ENCODE results near the gene KDM1B. TPM values are rescaled to one million over a fixed set of nuclear protein-coding genes. Genes with fewer than 3 reads are reported as not detected.
"Not testable (repeated sequence)": the region's sequence is repeated elsewhere in the genome, so short reads cannot be mapped to it uniquely, and the experiment has no call there.

Gene KDM1B
- total RNA-seq, 4 donors from 2014 or later, result 28.3 to 32.5 (median 29.6) TPM

DNA sequence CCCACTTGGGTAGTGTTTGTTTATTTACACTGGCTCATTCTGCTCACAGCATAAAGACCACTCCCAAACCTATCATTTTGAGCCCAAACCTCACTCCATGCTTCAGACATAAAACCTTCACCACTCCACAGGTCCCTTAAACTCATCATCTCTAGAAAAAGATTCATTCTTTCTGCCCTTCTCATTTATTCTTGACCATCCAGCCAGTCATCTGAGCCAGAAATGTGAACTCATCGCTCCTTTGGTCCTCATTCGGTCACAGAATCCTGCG is 12.7 kb upstream of the KDM1B start:
- WGBS, result 94% methylated on average over 3 of the region's 3 CpGs
- Histone ChIP-seq H3K27me3 (no peaks in the 10 kb centered on the region), H3K27ac (peak overlapping the region; percentile 35), H3K4me1 (no peaks in the 10 kb centered on the region), H3K9me3 (no peaks in the 10 kb centered on the region), H3K36me3 (peaks cover 39% of the 10 kb centered on the region), H3K4me3 (no peak overlapping the region)
- DNase-seq (ENCODE audit: low spot score in 2 of 2), result no peak
- TF ChIP-seq POLR2A (IDR thresholded peaks at IDR 0.05), result no peak

GRCh38 chr6:18147160-18147559 is 8.1 kb upstream of the KDM1B start:
- no peak for TF ChIP-seq POLR2AphosphoS5 (IDR thresholded peaks at IDR 0.05)
- no peak for TF ChIP-seq POLR2A (IDR thresholded peaks at IDR 0.05)
- TF ChIP-seq EP300 (IDR thresholded peaks at IDR 0.05), result no peak
- no peak for TF ChIP-seq CTCF (IDR thresholded peaks at IDR 0.05)
- peaks cover 12% of the 10 kb centered on the region for H3K36me3 ChIP-seq
- 86% methylated on average over 2 of the region's 2 CpGs for WGBS

GRCh38 chr6:18147616-18148015 is 7.6 kb upstream of the KDM1B start:
- peaks cover 12% of the 10 kb centered on the region for H3K36me3 ChIP-seq
- no peaks in the 10 kb centered on the region for H3K9me3 ChIP-seq
- no peak overlapping the region for H3K4me3 ChIP-seq
- no peak overlapping the region for H3K27ac ChIP-seq
- 98% methylated on average over 2 of the region's 2 CpGs for WGBS
- no peak for DNase-seq (ENCODE audit: low spot score in 2 of 2)
- no peaks in the 10 kb centered on the region for H3K27me3 ChIP-seq
- H3K4me1 ChIP-seq, result no peaks in the 10 kb centered on the region
- no peak for TF ChIP-seq EP300 (IDR thresholded peaks at IDR 0.05)
- no peak for TF ChIP-seq CTCF (IDR thresholded peaks at IDR 0.05)
- no peak for TF ChIP-seq POLR2A (IDR thresholded peaks at IDR 0.05)
- TF ChIP-seq POLR2AphosphoS5 (IDR thresholded peaks at IDR 0.05), result no peak

More at GRCh38 chr6:18147160-18147559, 8.1 kb upstream of the KDM1B start:
- Histone ChIP-seq H3K4me1 (no peaks in the 10 kb centered on the region), H3K27ac (no peak overlapping the region), H3K27me3 (no peaks in the 10 kb centered on the region), H3K9me3 (no peaks in the 10 kb centered on the region), H3K4me3 (no peak overlapping the region)
- no peak for DNase-seq (ENCODE audit: low spot score in 2 of 2)

DNA sequence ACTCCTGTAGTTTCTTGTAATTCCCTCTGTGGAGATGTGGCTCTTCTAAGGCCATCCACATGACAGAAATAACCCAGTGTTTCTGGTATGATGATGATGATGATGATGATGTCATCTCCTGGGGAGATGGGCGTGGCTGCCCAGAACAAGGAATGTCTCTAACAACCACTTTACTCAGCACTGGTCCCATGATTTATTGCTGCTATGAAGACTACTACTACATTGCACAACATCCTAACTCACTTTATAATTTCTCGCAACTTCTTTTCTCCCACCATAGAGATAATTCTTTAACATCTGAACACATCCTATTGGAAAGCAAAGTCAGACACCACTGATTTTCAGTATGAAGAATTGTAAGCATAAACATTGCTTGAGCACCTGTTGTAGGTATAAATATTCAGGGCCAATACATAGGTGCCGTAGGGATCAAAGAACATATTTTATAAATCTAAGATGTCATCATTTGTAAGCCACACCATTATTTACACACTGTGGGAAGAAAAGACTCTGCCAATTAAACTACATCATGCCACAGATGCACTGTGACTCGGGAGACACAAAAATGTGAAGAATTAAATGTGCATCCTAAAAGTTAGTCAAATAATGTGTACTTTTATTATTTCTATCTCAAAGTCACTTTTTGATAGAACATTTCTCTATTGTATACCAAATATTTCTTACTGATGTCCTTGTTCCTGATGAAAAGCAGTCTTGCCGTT is 6.8 kb upstream of the KDM1B start:
- no peak for DNase-seq (ENCODE audit: low spot score in 2 of 2)
- no peak overlapping the region for H3K27ac ChIP-seq
- no peaks in the 10 kb centered on the region for H3K27me3 ChIP-seq
- 86% methylated on average over 5 of the region's 5 CpGs for WGBS
- H3K9me3 ChIP-seq, result no peaks in the 10 kb centered on the region
- peaks cover 9% of the 10 kb centered on the region for H3K36me3 ChIP-seq
- peaks cover 4% of the 10 kb centered on the region for H3K4me1 ChIP-seq
- TF ChIP-seq EP300 (IDR thresholded peaks at IDR 0.05) (no peak), CTCF (IDR thresholded peaks at IDR 0.05) (no peak), POLR2AphosphoS5 (IDR thresholded peaks at IDR 0.05) (no peak), POLR2A (IDR thresholded peaks at IDR 0.05) (no peak)
- no peak overlapping the region for H3K4me3 ChIP-seq

DNA sequence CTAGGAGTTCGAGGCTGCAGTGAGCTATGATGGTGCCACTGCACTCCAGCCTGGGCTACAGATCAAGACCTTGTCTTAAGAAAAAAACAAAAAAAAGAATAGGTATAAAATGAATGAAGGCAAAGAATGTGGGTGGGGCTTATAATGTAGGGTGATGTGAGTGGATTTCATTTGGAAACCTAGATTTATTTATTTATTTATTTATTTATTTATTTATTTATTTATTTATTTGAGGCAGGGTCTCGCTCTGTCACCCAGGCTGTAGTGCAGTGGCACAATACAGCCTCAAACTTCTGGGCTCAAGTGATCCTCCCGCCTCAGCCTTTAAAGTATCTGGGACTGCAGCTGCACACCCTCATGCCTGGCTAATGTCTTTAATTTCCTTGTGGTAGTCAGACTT is 3.8 kb upstream of the KDM1B start:
- H3K4me1 ChIP-seq, result peaks cover 19% of the 10 kb centered on the region
- DNase-seq (ENCODE audit: low spot score in 2 of 2); H3K36me3 ChIP-seq; H3K4me3 ChIP-seq; H3K9me3 ChIP-seq; H3K27me3 ChIP-seq; H3K27ac ChIP-seq: not testable (repeated sequence)
- WGBS, result 99% methylated on average over 3 of the region's 3 CpGs

DNA sequence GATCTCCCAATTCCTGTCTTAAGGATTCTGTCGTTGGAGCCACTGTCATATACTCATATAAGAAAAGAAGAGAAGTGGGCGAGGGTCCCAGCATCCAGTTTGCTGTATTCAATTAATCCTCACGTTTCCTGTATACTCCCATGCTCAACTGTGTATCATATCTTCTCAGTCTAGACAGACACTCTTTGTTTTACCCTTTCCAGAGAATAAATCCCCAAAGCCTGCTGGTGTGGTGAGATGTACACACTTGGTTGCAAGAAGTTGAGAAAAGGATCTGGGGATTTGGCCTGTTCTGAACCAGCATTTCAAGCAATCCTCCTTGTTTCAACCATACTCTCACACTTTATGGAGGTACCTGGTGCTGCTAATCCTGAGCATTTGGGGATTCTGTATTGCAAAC is 3.4 kb upstream of the KDM1B start:
- no peak overlapping the region for H3K4me3 ChIP-seq
- DNase-seq (ENCODE audit: low spot score in 2 of 2), result no peak
- 67% methylated on average over 3 of the region's 3 CpGs for WGBS
- no peak overlapping the region for H3K27ac ChIP-seq
- no peak for TF ChIP-seq POLR2AphosphoS5 (IDR thresholded peaks at IDR 0.05)
- no peak for TF ChIP-seq CTCF (IDR thresholded peaks at IDR 0.05)
- TF ChIP-seq EP300 (IDR thresholded peaks at IDR 0.05), result no peak
- TF ChIP-seq POLR2A (IDR thresholded peaks at IDR 0.05), result no peak
- no peaks in the 10 kb centered on the region for H3K27me3 ChIP-seq
- H3K36me3 ChIP-seq, result peaks cover 4% of the 10 kb centered on the region
- no peaks in the 10 kb centered on the region for H3K9me3 ChIP-seq
- peaks cover 22% of the 10 kb centered on the region for H3K4me1 ChIP-seq
